Measurements from ENCODE around the gene TNS3.

Gene TNS3

DNA sequence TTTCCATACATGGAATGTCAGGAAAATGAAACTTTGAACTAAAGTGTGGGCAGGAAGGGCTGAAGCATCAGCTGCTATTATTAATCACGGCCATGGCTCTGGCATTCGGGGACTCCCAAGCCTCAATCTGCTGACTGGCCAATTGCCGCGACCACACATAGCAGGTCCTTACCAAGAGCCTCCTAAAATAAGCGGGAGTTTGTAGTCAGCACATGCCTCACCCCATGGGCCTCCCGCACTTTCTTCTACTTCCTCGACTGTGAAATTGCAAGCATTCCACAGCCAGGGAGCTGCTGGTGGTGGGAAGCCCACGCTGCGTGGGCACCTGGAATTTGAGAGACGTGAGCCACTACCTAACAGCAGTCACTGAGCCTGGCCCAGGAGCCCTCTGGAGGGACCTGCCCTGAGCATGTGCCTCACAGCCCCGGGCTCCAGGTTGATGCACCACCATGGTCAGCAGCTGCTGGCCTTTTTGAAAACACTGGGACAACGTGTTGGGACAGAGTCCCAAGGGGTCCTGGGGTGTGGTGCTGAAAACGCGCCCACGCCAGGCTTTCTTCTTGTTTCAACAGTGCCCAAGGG, 211.4 kb downstream of the TNS3 start:
- Histone ChIP-seq H3K27me3 (ENCODE audit: insufficient read depth, low read length) (no peaks in the 10 kb centered on the region), H3K4me3 (ENCODE audit: low read length) (no peak overlapping the region), H3K4me1 (ENCODE audit: insufficient read depth, low read length) (no peaks in the 10 kb centered on the region), H3K9me3 (ENCODE audit: low read length) (no peaks in the 10 kb centered on the region), H3K36me3 (ENCODE audit: insufficient read depth, low read length) (peaks cover 10% of the 10 kb centered on the region), H2AFZ (ENCODE audit: low read depth, low read length) (no peak overlapping the region)

DNA sequence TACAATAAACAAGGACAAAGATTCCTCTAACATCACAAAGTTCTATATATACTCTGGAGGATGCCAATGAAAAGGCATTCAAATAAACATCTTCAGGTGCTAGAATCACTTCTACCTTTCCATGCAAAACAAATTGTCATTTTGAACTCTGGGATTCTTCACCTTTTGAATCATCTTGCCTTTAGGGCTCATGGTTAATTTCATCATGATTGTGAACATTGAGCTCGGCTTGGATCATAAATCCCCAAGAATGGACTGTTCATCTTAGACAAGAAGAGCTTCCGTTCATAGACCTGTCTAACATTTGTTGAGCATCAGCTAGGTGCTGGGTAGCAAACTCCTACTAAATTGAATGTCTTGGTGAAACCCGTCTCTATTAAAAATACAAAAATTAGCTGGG, 212.2 kb downstream of the TNS3 start:
- H2AFZ ChIP-seq (ENCODE audit: low read depth, low read length): no peak overlapping the region
- no peaks in the 10 kb centered on the region for H3K9me3 ChIP-seq (ENCODE audit: low read length)
- H3K27me3 ChIP-seq (ENCODE audit: insufficient read depth, low read length): no peaks in the 10 kb centered on the region
- peaks cover 10% of the 10 kb centered on the region for H3K36me3 ChIP-seq (ENCODE audit: insufficient read depth, low read length)
- no peak overlapping the region for H3K4me3 ChIP-seq (ENCODE audit: low read length)
- H3K4me1 ChIP-seq (ENCODE audit: insufficient read depth, low read length): no peaks in the 10 kb centered on the region

DNA sequence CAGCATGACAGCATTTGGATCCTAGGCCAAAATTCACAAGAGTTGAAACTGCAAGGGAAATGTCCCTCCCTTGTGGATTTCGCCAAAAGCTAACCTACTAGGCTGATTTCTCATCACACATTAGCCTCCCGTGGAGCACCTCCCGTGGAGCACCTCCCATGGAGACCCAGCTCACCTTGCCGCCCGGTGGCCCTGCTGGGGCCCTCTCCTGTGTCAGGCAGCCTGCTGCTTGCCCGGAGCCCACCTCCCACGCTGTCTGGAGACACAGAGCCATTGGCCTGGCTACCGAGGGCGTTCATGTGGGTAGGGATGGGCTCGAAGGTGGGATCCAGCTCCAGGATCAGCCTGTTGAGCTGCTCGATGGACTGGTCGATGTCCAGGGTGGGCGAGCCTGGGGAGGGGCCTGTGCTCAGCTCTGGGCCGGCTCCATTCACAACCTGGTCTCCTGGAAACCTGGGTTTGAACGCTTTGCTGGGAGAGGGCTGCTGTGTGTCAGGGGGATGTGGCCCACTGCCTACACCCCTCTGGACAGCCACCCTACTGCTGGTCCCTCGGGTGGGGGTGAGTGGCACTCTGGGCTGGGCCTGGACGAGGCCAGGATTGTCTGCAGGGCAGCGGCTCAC, 213.6 kb downstream of the TNS3 start:
- peaks cover 10% of the 10 kb centered on the region for H3K36me3 ChIP-seq (ENCODE audit: insufficient read depth, low read length)

DNA sequence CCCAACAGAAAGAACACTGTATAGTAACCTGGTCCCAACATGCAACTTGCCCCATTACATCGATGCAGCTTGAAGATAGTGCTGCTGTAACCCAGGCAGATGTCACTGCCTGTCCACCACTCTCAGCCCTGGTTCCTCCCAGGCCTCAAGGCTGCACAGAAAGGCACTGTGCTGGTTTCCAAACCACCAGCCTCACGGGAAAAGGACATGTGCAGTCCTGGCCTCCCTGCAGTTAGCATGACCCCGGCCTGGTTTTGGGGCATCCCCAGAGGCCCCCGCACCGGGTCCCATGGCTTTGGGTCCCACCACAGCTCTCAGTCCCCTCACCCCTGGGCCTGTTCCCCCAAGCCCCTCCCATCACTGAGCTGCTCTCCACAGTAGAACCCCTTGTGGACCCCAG, 214.5 kb downstream of the TNS3 start:
- Histone ChIP-seq H3K36me3 (ENCODE audit: insufficient read depth, low read length) (peaks cover 10% of the 10 kb centered on the region), H2AFZ (ENCODE audit: low read depth, low read length) (no peak overlapping the region), H3K4me3 (ENCODE audit: low read length) (no peak overlapping the region), H3K4me1 (ENCODE audit: insufficient read depth, low read length) (no peaks in the 10 kb centered on the region), H3K9me3 (ENCODE audit: low read length) (no peaks in the 10 kb centered on the region), H3K27me3 (ENCODE audit: insufficient read depth, low read length) (no peaks in the 10 kb centered on the region)

More for the DNA sequence above, 213.6 kb downstream of the TNS3 start:
- H3K4me1 ChIP-seq (ENCODE audit: insufficient read depth, low read length): no peaks in the 10 kb centered on the region
- no peak overlapping the region for H3K4me3 ChIP-seq (ENCODE audit: low read length)
- H2AFZ ChIP-seq (ENCODE audit: low read depth, low read length): no peak overlapping the region
- H3K27me3 ChIP-seq (ENCODE audit: insufficient read depth, low read length): no peaks in the 10 kb centered on the region
- H3K9me3 ChIP-seq (ENCODE audit: low read length): no peaks in the 10 kb centered on the region

DNA sequence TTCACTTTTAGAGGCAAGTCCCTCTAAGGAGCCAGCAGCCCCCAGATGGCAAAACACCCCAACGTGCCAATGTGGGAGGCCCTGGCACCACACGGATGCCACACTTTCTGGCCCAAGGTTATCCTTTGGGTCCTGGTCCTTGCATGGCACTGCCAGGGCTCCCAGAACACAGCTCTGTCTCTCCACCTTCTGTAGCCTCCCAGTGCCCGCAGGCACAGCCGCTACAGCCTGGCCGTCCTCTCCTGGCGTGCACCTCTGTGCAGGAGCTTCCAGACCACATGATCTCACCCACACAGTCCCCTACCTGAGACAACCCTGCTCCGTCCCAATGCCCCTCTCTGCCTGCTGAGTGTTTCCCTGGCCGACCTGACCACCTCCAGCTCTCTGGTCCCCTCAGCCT, 215.0 kb downstream of the TNS3 start:
- Histone ChIP-seq H3K36me3 (ENCODE audit: insufficient read depth, low read length) (peaks cover 10% of the 10 kb centered on the region), H3K27me3 (ENCODE audit: insufficient read depth, low read length) (no peaks in the 10 kb centered on the region), H3K4me3 (ENCODE audit: low read length) (no peak overlapping the region), H2AFZ (ENCODE audit: low read depth, low read length) (no peak overlapping the region), H3K9me3 (ENCODE audit: low read length) (no peaks in the 10 kb centered on the region), H3K4me1 (ENCODE audit: insufficient read depth, low read length) (no peaks in the 10 kb centered on the region)

DNA sequence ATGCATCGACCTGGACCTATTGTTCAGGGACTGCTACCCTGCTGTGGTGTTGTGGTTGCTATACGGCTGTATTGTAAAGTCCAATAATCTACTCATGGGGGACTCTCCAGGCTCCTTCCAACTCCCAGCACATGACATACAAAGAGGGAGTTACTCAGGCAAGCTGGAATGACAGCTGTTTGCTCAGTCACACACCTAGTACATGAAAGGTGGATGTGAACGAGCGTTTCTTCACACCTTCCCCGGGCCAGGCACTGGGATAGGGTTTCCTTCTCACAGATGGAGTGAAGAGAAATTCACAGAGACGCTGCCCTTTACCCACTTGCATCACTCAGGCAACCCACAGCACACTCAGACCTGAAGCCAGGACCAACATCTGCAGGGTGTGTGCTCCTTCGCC, 215.7 kb downstream of the TNS3 start:
- peaks cover 10% of the 10 kb centered on the region for H3K36me3 ChIP-seq (ENCODE audit: insufficient read depth, low read length)
- no peak overlapping the region for H2AFZ ChIP-seq (ENCODE audit: low read depth, low read length)
- H3K9me3 ChIP-seq (ENCODE audit: low read length): no peaks in the 10 kb centered on the region
- H3K4me3 ChIP-seq (ENCODE audit: low read length): no peak overlapping the region
- no peaks in the 10 kb centered on the region for H3K27me3 ChIP-seq (ENCODE audit: insufficient read depth, low read length)
- no peaks in the 10 kb centered on the region for H3K4me1 ChIP-seq (ENCODE audit: insufficient read depth, low read length)

DNA sequence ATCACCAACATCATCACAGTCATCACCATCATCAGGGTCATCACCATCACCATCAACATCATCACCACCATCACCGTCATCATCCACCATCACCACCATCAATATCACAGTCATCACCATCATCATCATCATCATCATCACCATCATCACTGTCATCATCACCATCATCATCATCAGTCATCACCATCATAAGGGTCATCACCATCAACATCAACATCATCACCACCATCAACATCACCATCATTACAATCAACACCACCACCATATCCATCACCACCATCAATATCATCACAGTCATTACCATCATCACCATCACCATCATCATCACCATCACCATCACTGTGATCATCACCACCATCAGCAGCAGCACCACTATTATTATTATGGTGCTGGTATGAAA, 218.9 kb downstream of the TNS3 start:
- Histone ChIP-seq H2AFZ (ENCODE audit: low read depth, low read length) (no peak overlapping the region), H3K4me3 (ENCODE audit: low read length) (no peak overlapping the region), H3K27me3 (ENCODE audit: insufficient read depth, low read length) (no peaks in the 10 kb centered on the region), H3K36me3 (ENCODE audit: insufficient read depth, low read length) (peaks cover 2% of the 10 kb centered on the region), H3K4me1 (ENCODE audit: insufficient read depth, low read length) (no peaks in the 10 kb centered on the region), H3K9me3 (ENCODE audit: low read length) (no peaks in the 10 kb centered on the region)

DNA sequence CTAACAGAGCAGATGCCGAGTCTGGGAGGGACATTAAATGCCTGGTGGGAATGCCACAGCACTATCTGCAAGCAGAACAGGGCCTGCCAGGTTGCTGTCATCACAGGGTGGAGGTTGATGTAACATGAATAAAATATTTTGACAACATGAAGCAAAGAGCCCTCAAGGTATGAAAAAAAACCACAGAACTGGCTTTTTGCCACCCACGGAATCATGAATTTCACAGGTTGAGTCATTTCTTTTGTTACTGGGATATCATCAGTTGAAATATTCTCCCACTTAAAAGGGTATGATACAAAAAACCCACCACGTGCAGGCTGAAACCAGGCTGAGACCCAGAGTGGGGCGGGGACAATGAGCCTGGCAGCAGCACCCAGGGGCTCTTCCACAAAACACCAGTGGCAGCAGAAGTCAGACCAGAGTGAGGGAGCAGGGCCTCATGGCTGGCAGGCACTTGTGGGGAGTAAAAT, 220.1 kb downstream of the TNS3 start:
- Histone ChIP-seq H3K9me3 (ENCODE audit: low read length) (no peaks in the 10 kb centered on the region), H2AFZ (ENCODE audit: low read depth, low read length) (no peak overlapping the region), H3K4me1 (ENCODE audit: insufficient read depth, low read length) (no peaks in the 10 kb centered on the region), H3K27me3 (ENCODE audit: insufficient read depth, low read length) (no peaks in the 10 kb centered on the region), H3K36me3 (ENCODE audit: insufficient read depth, low read length) (no peaks in the 10 kb centered on the region), H3K4me3 (ENCODE audit: low read length) (no peak overlapping the region)

DNA sequence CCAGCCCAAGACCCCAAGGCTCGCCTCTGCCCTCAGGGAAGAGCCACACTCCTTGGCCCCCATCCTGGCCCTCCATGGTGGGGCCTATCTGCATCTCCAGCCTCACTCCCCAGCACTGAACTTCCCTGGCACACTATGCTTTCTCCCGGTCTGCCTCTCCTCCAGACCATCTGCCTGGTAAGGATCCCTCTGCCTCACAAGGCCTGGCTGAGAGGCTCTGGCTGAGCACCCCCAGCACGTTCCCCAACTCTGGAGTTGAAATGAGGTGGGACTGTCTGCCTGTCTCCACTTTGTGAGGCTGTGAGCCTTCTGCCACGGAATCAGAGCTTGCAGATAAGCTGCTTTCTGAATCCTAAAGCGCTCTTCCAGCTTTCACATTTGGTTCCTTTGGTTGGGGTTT, 220.7 kb downstream of the TNS3 start:
- Histone ChIP-seq H3K27me3 (ENCODE audit: insufficient read depth, low read length) (no peaks in the 10 kb centered on the region), H3K9me3 (ENCODE audit: low read length) (no peaks in the 10 kb centered on the region), H3K4me1 (ENCODE audit: insufficient read depth, low read length) (no peaks in the 10 kb centered on the region), H2AFZ (ENCODE audit: low read depth, low read length) (no peak overlapping the region), H3K36me3 (ENCODE audit: insufficient read depth, low read length) (no peaks in the 10 kb centered on the region), H3K4me3 (ENCODE audit: low read length) (no peak overlapping the region)

DNA sequence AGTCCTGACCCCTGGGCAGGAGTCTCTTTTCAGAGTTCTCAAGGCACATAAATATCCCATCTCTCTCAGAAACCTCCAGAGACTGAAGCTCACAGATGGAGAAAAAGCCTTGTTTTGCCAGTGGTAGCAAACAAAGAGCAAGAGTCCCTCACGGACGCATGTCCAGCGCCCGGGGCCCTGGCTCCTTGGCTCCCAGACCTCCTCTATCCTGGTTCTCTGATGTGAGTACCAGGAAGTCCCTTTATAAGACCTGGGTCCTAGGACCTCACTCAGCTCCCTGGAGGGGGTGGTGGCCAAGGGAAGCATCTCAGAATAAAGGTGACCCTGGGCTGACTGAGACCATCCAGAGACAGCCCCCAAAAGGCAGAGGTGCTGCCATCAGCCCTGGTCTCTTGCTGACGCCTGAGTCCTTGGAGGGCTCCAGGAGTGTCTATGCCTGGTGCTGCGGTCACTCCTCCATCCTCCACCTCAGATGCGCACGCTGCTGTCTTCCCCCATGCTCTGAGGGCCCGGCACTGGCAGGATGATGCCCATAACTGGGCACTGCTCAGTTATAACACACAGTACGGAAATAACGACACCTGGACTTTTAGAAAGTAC, 221.5 kb downstream of the TNS3 start:
- H3K4me3 ChIP-seq (ENCODE audit: low read length): no peak overlapping the region
- no peaks in the 10 kb centered on the region for H3K9me3 ChIP-seq (ENCODE audit: low read length)
- H3K36me3 ChIP-seq (ENCODE audit: insufficient read depth, low read length): no peaks in the 10 kb centered on the region
- H3K27me3 ChIP-seq (ENCODE audit: insufficient read depth, low read length): no peaks in the 10 kb centered on the region
- H3K4me1 ChIP-seq (ENCODE audit: insufficient read depth, low read length): no peaks in the 10 kb centered on the region
- no peak overlapping the region for H2AFZ ChIP-seq (ENCODE audit: low read depth, low read length)

DNA sequence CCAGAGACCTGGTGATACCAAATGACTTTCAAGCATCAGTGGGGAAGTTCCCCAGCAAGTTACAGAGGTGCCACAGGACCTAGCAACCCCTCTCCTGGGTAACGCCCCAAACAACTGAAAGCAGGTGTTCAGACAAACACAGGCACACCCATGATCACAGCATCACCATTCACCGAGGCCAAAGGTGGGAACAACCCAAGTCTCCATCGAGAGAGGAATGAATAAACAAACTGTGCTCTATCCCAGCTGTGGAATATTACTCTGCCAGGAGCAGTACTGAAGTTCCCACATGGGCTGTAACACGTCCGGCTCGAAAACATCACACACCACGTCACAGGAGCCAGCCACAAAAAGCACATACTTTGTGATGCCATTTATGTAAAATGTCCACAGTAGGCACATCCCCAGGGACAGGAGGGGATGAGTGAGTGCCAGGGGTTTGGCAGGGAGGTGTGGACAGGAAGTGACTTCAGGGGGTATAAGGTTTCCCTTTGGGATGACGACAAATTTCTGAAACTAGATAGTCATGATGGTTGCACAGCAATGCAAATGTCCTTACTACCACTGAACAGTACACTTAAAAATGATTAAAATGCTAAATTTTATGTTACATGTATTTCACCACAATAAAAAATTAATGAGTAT, 222.8 kb downstream of the TNS3 start:
- Histone ChIP-seq H3K27me3 (ENCODE audit: insufficient read depth, low read length) (no peaks in the 10 kb centered on the region), H3K9me3 (ENCODE audit: low read length) (no peaks in the 10 kb centered on the region), H3K36me3 (ENCODE audit: insufficient read depth, low read length) (no peaks in the 10 kb centered on the region), H2AFZ (ENCODE audit: low read depth, low read length) (no peak overlapping the region), H3K4me3 (ENCODE audit: low read length) (no peak overlapping the region), H3K4me1 (ENCODE audit: insufficient read depth, low read length) (no peaks in the 10 kb centered on the region)

DNA sequence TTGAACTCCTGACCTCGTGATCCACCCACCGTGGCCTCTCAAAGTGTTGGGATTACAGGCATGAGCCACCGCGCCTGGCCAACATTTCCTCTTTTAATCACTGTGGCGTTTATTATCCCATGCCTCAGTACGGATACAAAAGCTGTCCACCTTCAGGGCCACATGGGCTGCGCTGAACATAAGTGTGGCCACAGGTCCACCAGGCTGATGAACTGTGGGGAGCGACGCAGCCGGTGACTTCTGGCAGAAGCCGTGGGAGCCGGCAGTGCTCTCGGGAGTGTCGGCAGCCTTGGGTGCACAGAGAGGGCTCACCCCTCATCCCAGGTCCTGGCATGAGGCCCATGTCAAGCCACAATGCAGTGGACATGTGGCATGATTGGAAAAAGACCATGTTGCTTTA, 223.6 kb downstream of the TNS3 start:
- no peaks in the 10 kb centered on the region for H3K4me1 ChIP-seq (ENCODE audit: insufficient read depth, low read length)
- no peak overlapping the region for H2AFZ ChIP-seq (ENCODE audit: low read depth, low read length)
- no peaks in the 10 kb centered on the region for H3K9me3 ChIP-seq (ENCODE audit: low read length)
- no peaks in the 10 kb centered on the region for H3K36me3 ChIP-seq (ENCODE audit: insufficient read depth, low read length)
- no peak overlapping the region for H3K4me3 ChIP-seq (ENCODE audit: low read length)
- no peaks in the 10 kb centered on the region for H3K27me3 ChIP-seq (ENCODE audit: insufficient read depth, low read length)

DNA sequence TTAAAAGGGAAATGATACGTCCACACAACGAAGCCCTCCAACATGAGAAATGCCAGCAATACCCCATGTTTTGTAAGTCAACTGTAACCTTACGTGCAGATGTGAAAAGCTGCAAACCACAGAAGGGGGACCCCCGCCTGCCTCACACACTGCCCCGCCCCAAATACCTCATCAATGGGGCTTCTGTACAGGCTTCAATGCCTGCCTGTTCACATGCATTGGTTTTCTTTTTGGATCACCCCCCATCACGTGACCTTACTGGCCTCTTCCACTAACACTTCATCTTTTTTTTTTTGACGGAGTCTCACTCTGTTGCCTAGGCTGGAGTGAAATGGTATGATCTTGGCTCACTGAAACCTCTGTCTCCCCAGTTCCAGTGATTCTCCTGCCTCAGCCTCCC, 224.0 kb downstream of the TNS3 start:
- Histone ChIP-seq H3K27me3 (ENCODE audit: insufficient read depth, low read length) (no peaks in the 10 kb centered on the region), H3K4me3 (ENCODE audit: low read length) (no peak overlapping the region), H3K36me3 (ENCODE audit: insufficient read depth, low read length) (no peaks in the 10 kb centered on the region), H3K4me1 (ENCODE audit: insufficient read depth, low read length) (no peaks in the 10 kb centered on the region), H2AFZ (ENCODE audit: low read depth, low read length) (no peak overlapping the region), H3K9me3 (ENCODE audit: low read length) (no peaks in the 10 kb centered on the region)
